ENCODE results near the gene LPP.

LPP gene

DNA sequence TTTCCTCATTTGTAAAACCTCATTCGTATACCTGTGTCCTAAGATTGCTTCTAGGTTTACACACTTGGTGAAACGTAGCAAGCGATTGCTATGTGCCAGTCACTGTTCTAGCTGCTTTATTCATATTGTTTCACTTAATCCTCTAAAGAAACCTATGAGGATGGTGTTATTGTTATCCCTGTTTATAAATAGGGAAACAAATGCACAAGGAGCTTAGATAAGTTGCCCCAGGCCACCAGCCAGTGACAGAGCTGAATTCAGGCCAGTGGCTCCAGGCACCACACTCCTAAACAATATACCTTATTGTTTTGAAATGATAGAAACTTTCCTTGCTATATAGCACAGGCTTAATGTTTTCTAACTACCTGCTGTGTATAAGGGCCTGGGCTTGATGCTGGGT, 44.0 kb downstream of the LPP start:
- DNase-seq = no peak

DNA sequence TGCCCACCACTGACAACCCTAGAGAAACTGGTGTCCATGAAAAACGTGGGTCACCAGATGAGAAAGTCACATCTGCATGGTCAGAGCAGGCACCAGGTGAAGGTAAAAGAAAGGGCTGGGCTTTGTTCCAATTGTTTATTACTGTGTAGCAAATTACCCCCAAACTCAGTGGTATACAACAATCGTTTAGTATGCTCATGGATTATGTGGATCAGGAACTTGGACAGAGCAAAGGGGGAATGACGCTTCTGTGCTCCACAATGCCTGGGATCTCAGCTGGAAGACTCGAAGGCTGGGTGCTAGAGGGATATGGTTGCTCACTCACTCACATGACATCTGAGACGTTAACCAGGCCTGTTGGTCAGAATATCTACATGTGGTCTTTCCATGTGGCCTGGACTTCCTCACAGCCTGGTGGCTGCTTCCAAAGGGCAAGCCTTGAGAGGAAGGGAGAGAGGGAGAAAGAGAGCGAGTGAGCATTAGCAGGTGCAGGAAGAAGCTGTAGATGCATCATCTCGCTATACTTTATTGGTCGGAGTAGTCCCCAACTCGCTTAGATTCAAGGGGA, 44.9 kb downstream of the LPP start:
- DNase-seq = no peak

DNA sequence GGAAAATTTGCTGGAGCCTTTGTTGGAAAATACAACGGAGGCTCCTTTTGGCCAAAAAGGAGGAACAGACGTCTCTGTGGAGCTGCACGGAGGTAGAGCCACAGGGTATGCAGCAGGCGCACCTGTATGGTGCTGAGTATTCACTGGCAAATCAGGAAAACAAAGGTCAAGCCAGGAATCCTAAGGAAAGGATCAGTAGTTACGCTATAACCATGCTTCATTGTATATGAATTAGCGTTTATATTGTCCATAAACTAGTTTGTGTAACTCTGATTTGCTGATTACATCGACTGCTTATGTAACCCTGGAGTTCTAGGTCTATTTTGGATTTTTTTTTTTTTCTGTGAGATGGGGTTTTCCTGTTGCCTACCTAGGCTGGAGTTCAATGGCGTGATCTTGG, 45.4 kb downstream of the LPP start:
- DNase-seq = no peak

DNA sequence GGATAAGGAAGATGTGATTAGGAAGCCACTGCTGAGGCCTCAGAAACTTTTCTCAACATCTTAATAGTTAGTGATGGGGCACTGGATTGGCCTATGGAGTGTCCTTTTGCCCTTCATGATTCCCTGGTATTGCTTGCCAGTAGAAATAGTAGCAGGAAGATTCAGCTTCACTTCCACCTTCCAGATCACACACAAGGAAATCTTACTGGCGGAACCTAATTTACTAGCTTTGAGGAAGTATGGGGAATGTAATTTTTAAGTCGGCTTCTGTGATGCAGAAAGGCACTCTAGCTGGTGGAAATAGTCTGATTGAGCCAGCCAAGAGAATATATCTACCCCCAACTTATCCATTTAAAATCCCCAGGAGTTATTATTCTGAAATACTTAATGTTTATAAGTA, 46.5 kb downstream of the LPP start:
- no peak for DNase-seq

DNA sequence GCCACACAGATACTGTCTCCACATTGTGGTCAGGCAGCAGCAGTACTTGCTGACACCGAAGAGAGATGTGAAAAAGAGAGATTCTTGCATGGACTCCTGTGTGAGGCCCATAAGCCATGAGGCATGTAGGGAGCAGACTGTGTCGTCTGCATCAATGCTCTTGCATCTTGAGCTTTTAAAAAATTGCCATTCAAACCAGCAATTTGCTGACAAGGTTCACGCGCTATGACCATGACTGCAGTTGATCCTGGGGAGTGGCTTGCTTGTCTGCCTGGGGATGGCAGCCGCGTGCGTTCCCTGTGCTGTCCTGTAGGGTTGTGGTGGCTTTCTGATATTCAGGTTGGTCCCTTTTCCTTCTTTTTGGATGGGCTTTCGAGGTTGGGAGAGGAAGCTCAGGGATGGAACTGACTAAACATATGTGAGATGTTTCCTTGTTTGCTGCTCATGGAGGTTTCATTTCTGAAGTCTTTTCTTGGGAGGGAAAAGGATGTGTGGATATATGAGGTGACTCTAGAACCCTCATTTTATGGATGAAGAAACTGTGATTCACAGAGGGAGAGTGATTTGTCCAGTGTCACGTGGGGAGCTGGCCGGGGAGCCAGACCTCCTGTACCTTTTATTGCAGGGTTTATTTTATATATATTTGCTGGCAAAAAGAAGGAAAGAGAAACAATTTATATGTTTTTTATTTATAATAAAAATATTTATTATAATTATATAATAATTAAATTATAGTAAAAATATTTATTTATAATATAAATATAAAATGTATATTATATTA, 48.6 kb downstream of the LPP start:
- DNase-seq = no peak

DNA sequence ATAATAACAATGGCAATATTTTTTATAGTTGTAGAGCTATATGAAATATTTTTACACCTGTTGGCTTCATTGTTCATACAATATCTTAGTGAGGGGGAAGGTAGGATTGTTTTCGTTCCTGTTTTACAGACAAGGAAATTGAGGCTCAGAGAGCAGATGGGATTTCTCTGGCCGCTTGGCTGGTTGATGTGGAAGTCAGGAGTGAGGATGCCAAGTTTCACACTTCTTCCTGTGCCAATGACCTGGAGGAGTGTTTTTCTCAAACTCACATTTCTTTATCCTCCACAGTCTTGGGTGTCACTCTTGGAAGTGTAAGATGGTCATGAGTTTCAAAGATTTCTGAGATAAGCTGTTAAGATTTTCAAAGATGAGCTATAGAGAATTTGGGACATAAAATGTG, 50.6 kb downstream of the LPP start:
- no peak for DNase-seq

DNA sequence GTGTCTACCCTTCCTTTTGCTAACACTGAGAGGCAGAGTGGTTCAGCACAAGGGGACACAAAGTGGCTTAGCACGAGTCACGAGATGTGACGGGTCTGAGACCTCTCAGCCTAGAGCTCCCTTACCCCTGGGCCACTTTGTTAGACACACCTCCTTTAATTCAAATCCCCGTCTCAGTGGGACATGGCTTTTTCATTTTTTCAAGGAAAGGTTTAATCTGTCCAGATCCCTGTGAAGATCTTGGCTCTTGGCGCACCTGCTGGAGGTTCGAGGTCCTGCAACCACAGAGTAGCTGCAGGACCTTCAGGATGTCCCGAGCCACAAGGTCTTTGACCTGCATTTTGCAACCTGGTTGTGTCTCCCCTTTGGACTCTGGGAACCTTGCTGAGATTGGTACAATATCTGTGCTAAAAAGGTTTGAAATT, 52.0 kb downstream of the LPP start:
- no peak for DNase-seq

DNA sequence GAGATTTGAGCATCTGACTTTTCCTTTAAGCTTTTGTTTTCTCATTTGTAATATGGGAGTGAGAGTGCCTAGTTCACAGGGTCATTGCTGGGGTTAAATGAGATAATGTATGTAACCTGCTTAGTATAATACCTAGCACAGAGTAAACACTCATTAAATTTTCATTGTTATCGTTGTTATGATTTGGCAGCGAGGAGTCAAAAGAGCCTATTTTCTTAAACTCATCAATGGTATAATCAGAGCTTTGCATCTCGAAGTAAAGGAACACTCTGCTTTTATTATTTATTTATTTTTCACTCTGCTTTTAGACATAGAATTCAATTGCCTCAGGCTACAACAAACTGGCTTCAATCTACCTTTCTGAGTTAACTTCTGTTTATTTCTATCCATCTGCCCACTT, 52.8 kb downstream of the LPP start:
- DNase-seq = no peak

DNA sequence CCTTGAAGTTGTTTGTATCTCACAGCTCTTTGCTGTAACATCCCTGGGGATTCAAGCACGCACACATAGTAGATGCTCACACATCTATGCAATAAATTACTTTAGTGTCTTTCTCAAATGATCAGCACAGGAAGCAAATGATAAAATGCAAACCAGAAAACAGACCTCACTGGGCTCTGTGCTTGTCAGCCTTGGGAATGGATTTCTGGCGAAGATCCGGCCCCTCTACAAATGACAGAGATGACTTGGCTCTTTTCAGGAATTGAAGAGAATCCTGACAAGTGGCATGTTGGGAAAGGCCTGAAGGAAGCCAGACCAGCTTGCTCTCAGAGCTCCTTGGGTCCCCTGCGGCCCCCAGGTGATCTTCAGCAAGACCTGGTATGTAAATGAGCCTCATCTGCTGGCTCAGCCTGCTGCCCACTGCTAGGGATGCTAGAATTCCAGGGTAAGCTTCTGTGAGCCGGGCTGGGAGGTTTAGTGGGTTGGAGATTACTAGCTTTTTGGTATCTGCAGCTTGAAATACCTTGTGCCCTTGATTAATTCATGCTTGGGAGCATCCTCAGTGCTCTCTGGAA, 54.1 kb downstream of the LPP start:
- DNase-seq = peak; percentile 86

DNA sequence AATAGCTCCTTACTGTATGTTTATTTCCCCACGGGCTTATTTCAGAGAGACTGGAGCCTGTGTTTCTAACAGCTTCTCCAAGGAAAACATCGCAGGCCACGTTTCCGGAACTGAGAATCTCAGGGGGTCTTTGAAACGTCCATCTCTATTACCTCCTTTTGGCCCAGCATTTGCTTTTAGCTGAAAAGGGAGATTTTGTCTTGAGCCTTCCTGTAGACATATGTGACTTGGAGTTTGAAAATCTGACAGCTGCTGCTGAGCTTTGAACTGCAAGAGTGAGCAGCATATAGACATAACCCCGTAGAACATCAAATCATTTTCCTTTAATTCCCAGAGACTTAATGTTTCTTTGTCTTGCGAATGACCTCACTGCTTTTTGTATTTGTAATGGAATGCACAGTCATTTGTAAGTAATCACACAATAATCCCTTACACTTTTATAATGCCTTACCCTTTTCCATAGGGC, 54.6 kb downstream of the LPP start:
- peak; percentile 82 for DNase-seq

DNA sequence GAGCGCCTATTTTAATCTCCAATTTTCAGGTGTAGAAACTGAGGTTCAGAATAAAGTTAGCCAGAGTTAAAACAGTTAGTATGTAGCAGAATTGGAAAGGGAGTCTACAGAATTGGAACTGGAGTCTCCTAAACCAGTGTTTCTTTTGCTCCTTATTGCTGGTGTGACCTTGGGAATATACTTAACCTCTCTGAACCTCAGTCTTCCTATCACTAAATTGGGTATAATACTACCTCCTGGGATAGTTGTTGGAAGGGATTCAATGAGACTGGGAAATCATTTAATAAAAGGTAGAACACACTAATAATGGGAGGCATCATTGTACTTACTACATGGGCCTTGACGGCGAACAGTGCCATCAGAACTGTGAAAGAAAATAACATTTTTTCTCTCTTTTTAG, 55.1 kb downstream of the LPP start:
- no peak for DNase-seq

DNA sequence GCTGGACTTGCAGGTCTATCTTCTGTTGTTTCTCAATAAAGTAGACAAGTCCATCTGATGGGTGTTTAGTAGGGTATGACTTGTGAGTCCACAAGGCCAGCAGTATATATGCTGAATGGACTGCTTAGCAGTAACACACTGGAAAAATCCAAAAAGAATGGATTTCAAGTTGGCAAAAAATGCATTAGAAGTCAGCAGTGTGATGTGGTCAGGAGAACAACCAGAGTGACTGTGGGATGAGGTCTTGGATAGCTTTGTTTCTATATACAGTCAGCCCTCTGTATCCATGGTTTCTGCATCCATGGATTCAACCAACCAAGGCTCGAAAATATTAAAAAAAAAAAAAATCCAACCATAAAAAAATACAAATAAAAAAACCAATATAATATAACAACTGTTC, 55.8 kb downstream of the LPP start:
- no peak for DNase-seq

DNA sequence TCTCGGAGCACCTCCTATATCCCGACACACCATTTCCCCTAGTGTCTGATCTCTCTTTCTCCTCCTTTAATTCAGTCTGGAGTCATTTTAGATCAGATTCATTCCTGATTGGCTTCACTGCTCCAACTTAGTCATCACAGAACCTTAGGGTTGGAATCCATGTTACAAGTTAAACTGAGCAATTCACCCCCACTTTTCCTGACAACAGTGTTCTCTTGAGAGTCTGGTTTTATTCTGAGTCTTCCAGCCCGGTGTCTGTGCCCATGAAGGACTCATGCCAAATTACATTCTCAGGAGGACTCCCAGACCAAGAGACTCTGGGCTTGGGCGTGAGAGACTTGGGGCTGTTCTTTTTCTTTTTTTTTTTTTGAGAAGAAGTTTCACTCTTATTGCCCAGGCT, 57.5 kb downstream of the LPP start:
- DNase-seq = peak; percentile 82

DNA sequence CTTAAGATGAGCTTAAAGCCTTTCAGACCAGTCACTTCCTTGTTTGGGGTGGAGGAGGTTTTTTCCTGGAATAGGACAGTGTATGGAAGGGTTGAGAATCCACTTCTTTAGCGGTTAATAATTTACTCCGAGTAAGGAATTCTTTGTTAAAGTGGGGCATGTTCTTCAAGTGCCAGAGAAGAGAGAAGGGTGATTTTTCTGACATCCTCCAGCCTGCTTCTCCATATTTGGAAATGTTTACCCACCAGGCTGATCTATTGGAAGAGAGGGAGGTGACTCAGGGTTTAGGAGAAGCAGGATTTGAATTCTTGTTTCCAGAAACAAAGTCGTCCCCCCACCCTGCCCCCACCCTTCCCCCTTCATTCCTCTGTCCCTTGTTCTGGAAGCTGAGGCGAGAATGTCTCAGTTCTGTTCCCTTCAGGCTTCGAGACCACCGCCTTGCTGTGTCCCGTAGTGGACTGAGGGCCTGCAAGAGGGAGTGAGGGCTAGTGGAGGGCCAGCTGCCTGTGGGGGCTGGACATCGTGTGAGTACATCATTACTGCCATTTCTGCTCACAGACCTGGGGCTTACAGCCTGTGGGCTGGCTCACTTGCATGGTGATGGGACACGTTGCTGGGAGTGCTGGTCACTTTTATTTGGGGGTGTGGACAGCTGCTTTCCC, 58.5 kb downstream of the LPP start:
- peak; percentile 98 for DNase-seq

DNA sequence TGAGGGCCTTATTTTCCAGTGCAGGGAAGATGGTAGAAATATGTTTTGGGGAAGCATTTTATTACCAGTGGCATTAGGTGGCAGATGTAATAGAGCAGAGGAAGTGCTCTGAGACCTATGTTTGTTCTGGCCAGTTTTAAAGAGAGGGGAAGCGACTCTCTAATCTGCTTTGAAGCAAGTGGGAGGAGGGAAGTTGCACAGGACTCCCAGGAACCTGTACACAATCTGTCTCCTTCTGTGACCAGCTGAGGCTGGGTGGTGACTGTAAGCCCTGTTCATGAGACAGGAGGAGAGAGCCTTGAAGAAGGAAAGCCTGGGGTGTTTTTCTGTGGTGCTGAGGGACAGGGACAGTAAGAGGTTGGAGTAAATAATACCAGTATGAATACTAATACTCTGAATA, 60.5 kb downstream of the LPP start:
- no peak for DNase-seq

DNA sequence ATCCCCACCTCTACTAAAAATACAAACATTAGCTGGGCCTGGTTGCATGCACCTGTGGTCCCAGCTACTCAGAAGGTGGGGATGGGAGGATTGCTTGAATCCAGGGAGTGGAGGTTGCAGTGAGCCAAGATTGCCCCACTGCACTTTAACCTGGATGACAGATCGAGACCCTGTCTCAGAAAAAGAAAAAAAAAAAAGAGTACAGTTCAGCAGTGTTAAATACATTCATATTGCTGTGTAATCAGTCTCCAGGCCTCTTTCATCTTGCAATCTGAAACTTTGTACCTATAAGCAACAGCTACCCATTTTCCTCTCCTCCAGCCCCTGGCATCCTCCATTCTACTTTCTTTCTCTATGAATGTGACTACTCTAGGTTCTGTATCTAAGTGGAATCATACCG, 61.2 kb downstream of the LPP start:
- DNase-seq = no peak

DNA sequence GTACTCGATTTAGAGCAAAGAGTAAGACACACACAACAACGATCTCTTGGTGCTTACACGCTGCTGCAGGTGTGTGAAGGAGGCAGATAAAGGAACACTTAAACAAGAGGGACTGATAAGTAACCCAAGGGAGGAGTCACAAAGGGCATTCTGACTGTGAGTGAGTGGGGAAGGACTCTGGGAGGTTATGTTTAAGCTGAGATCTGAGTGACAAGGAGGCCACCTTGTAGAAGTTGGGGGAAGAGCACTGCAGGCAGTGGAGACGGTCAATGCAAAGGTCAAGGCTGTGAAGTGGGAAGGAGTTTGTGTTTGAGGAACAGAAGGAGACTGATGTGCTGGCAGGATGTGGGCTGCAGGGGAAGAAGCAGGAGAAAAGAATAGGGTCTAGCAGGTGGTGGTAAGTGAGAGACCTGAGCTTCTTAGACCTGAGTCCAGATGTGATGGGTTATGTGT, 63.1 kb downstream of the LPP start:
- DNase-seq = no peak

DNA sequence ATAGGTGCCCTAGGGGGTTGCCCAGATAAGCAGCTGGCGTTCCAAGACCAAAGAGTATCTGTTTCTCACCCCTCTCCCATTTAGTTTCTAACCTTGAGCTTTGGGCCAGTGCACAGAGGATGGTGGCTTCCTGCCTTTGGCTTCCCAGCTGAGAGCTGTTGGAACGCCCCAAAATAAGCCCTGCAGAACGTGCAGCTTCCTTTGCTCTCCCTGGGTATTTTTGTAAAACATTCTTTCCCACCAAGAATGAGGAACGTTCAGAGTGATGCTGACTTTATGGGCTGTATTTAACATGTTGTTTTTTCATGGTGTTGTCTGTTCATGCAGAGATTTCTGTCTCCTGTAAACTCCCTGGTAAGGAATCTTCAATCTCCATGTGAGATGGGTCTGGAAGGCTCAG, 63.8 kb downstream of the LPP start:
- no peak for DNase-seq

DNA sequence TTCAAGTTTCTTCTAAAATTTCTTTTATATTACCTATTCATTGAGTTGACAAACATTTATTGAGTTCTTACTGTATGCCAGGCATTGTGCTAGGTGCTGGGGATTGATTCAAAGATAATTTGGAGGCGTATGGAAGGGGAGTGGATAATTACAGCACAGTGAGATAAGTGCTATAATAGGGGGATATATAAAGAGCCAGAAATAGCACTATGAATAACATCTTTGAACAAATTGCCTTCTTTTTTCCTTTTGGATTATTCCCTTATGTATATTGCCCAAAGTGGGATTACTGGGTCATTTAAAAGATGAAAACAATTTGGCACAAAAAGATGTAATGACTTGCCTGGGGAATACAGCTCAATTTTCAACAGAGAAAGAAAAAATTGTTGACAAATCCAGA, 64.6 kb downstream of the LPP start:
- no peak for DNase-seq

DNA sequence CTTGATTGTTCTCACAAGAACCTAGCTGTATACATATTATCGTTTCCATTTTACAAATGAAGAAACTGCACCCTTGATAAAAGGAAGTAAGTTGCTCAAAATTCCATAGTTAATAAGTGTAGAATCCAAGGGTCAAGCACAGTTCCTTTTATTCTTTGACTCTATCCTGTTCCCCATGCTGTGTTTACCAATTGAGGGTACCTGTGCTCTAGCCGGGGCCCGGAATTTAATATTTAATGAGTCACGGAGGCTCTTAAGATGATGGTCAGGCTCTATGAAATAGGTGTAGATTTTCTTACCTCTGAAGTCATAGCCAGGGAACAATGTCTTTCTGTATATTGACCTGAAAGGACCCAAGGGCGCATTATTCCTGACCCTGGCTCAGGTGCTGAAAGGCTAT, 65.2 kb downstream of the LPP start:
- DNase-seq = no peak

DNA sequence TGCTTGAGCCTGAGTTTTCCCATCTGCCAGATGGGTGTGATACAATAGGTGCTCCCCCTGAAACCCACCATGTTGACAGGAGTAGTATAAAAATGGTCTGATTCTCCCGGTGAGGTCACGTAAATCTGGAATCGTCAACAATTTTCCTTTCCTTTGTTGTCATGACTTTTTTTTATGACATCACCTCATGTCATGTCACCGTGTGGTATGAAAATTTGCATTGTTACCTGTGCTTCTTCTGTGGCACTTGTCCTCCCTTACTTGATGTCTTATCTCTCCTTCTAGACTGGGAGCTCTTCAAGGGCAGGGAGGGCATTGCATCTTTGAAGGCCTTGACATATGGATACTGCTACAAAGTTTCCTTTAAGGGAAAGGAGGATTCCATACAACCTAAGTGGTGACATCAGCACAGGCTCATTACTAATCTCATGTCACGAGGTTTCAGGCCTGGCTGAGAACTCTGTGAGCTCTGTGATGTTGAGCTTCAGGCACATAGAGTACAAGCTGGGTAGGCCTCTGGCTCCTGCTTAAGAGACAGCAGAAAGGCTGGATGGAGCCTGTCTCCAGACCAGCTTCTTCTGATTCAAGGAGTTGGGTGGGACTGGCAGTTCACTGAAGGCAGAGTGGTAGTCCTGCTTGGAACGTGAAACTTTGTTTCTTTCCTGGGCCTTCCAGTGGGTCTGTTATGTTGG, 66.3 kb downstream of the LPP start:
- no peak for DNase-seq

DNA sequence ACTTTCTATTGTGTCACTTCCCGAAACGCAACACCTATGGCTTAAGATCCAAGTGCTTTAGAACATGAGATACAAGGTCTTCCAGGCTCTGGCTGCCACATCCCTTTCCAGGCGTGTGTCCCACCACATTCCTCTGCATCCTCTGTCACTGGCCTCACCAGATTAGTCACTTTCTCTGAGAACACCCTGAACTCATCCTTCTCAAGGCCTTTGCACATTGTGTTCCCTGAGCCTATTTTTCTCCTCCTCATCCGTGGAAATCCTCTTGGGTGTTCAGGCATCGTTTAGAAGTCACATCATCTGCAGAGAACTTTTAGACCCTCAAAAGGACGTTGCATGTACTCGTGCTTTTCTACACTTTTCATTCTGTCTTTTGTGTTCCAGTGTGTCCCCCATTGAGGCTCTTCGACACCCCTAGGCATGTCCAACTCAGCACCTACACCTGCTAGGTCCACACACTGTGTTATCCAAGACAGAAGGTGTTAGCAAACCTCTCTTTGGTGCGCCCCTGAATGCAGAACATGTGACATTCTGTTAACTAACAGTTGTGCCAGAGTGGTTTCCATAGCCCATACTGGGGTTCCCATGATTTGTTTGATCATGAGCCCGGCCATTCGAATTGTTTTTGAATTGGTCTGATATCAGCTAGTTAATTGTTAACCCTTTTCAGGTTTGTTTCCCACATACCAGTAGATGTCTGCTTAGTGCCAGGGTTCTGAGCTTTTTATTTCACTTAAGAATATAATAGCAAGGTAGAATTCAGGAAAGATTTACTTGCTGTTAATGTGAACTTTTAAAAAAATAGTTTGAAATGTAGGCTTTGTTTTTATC, 67.2 kb downstream of the LPP start:
- DNase-seq = peak; percentile 62
